ENCODE results near the gene RIPK3.

GRCh38 chr14:24366413-24366720, 26.6 kb upstream of the RIPK3 start:
- no peak for TF ChIP-seq RFX5 (IDR thresholded peaks at IDR 0.05; ENCODE audit: borderline replicate concordance, low read depth, low read length)
- no peak for TF ChIP-seq SP1 (IDR thresholded peaks at IDR 0.05; ENCODE audit: low read depth, low read length)
- TF ChIP-seq YY1 (IDR thresholded peaks at IDR 0.05; ENCODE audit: low read depth, low read length): no peak
- TF ChIP-seq EZH2 (IDR thresholded peaks at IDR 0.05; ENCODE audit: low read depth, low read length, severe bottlenecking): no peak
- TF ChIP-seq JUN (IDR thresholded peaks at IDR 0.05; ENCODE audit: low read depth, low read length): no peak
- no peak for TF ChIP-seq EP300 (IDR thresholded peaks at IDR 0.05; ENCODE audit: borderline replicate concordance in 1 of 2, low read depth in 2 of 2, low read length in 2 of 2)
- no peak for TF ChIP-seq CTCF (IDR thresholded peaks at IDR 0.05; ENCODE audit: control extremely low read depth in 1 of 3, insufficient read depth in 1 of 3, low read depth in 1 of 3, low read length in 3 of 3)
- TF ChIP-seq POLR2AphosphoS5 (IDR thresholded peaks at IDR 0.05; ENCODE audit: low read depth, low read length): no peak
- no peak for TF ChIP-seq CREB1 (IDR thresholded peaks at IDR 0.05)
- TF ChIP-seq MAX (IDR thresholded peaks at IDR 0.05): no peak
